ENCODE data around the gene LRRC8E. TPM values are rescaled to one million over a fixed set of nuclear protein-coding genes. Genes with fewer than 3 reads are reported as not detected.

LRRC8E gene
- total RNA-seq, 1 experiment from 2014 or later = 18.1 TPM

GRCh38 chr19:7868326-7868670, 20.0 kb upstream of the LRRC8E start:
- TF ChIP-seq, protein P1, sequence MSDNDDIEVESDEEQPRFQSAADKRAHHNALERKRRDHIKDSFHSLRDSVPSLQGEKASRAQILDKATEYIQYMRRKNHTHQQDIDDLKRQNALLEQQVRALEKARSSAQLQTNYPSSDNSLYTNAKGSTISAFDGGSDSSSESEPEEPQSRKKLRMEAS (IDR thresholded peaks at IDR 0.05) = peak; percentile 90; the same call in 1 of the 2 replicates
- TF ChIP-seq, protein P2, sequence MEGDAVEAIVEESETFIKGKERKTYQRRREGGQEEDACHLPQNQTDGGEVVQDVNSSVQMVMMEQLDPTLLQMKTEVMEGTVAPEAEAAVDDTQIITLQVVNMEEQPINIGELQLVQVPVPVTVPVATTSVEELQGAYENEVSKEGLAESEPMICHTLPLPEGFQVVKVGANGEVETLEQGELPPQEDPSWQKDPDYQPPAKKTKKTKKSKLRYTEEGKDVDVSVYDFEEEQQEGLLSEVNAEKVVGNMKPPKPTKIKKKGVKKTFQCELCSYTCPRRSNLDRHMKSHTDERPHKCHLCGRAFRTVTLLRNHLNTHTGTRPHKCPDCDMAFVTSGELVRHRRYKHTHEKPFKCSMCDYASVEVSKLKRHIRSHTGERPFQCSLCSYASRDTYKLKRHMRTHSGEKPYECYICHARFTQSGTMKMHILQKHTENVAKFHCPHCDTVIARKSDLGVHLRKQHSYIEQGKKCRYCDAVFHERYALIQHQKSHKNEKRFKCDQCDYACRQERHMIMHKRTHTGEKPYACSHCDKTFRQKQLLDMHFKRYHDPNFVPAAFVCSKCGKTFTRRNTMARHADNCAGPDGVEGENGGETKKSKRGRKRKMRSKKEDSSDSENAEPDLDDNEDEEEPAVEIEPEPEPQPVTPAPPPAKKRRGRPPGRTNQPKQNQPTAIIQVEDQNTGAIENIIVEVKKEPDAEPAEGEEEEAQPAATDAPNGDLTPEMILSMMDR (IDR thresholded peaks at IDR 0.05 in 2 of 3, conservative IDR thresholded peaks at IDR 0.05 in 1 of 3; ENCODE audit: borderline replicate concordance in 1 of 3, insufficient read depth in 1 of 3, low read depth in 2 of 3, low read length in 2 of 3) = no peak
- BruUV-seq (replicated peaks) = no TSS peak
- H2AFZ ChIP-seq (ENCODE audit: low read depth, low read length, poor library complexity, severe bottlenecking) = no peak overlapping the region
- POLR2A ChIA-PET = interaction anchor here (0.9 to 2.2 kb wide), 6 partner anchors 15 to 75 kb away, joined by 3 to 33 read pairs (median 4); partner anchors contain the start of genes MAP2K7, SNAPC2 and TIMM44
- no peaks in the 10 kb centered on the region for H3K9me2 ChIP-seq (ENCODE audit: insufficient read depth)
- intact Hi-C loops (cut with micrococcal nuclease) = no loop called here
- CTCF ChIA-PET = interaction anchor here (0.6 to 2.2 kb wide), 17 partner anchors 8 to 766 kb away, joined by 3 to 41 read pairs (median 9); partner anchors contain the start of genes LRRC8E, MAP2K7 and SNAPC2
- DNase-seq (ENCODE audit: low read depth, low spot score) (no peak), ATAC-seq (peak; percentile 14)
- H4K20me1 ChIP-seq (ENCODE audit: insufficient read depth) = no peaks in the 10 kb centered on the region
- peak overlapping the region; percentile 46 to 58 for H3K4me3 ChIP-seq (replicated peaks in 1 of 2; ENCODE audit: low read depth in 1 of 2, low read length in 2 of 2)
- H3K4me2 ChIP-seq (ENCODE audit: low read length) = peak overlapping the region; percentile 85
- no peaks in the 10 kb centered on the region for H3K27me3 ChIP-seq (ENCODE audit: insufficient read depth, low read length)
- H3K79me2 ChIP-seq (ENCODE audit: insufficient read depth, low read length) = no peaks in the 10 kb centered on the region
- peak overlapping the region; percentile 86 for H3K27ac ChIP-seq (ENCODE audit: low read depth, low read length)
- H3K9me3 ChIP-seq (ENCODE audit: control insufficient read depth in 1 of 2, insufficient read depth in 1 of 2, low read depth in 1 of 2, low read length in 2 of 2) = no peaks in the 10 kb centered on the region
- no peaks in the 10 kb centered on the region for H3K36me3 ChIP-seq (ENCODE audit: control insufficient read depth in 1 of 2, insufficient read depth in 2 of 2, low read length in 2 of 2)
- H3K4me1 ChIP-seq (ENCODE audit: control insufficient read depth in 1 of 2, insufficient read depth in 2 of 2, low read length in 2 of 2) = peaks cover 26 to 66% of the 10 kb centered on the region in 2 experiments
- peak overlapping the region; percentile 61 for H3K9ac ChIP-seq (ENCODE audit: low read length)
- RAD21 ChIA-PET (ENCODE audit: low non-redundant PET in 1 of 2, low total read pairs in 2 of 2, uncharacterized antibody in 2 of 2, unreplicated experiment in 2 of 2) = interaction anchor here (0.6 to 1.8 kb wide), 6 partner anchors 13 to 300 kb away, joined by 3 to 7 read pairs (median 4); partner anchors contain the start of genes SNAPC2 (in 2 of the 2) and MAP2K7 (in 1 of the 2)

GRCh38 chr19:7868671-7869452, 19.4 kb upstream of the LRRC8E start:
- peak; percentile 92 for DNase-seq (ENCODE audit: low read depth, low spot score)
- intact Hi-C loops (cut with micrococcal nuclease) = no loop called here
- H3K9me3 ChIP-seq (ENCODE audit: control insufficient read depth in 1 of 2, insufficient read depth in 1 of 2, low read depth in 1 of 2, low read length in 2 of 2) = no peaks in the 10 kb centered on the region
- H3K36me3 ChIP-seq (ENCODE audit: control insufficient read depth in 1 of 2, insufficient read depth in 2 of 2, low read length in 2 of 2) = no peaks in the 10 kb centered on the region
- POLR2A ChIA-PET = interaction anchor here (0.9 to 2.2 kb wide), 11 partner anchors 16 to 75 kb away, joined by 3 to 33 read pairs (median 3); partner anchors contain the start of genes LRRC8E, MAP2K7, SNAPC2 and TIMM44
- peak overlapping the region; percentile 85 for H3K4me2 ChIP-seq (ENCODE audit: low read length)
- H4K20me1 ChIP-seq (ENCODE audit: insufficient read depth) = no peaks in the 10 kb centered on the region
- TF ChIP-seq TCF7L2 (IDR thresholded peaks at IDR 0.05; ENCODE audit: borderline replicate concordance, extremely low read depth, insufficient read depth, insufficient read length) (peak; percentile 21), POLR2A (IDR thresholded peaks at IDR 0.05; ENCODE audit: borderline replicate concordance, extremely low read depth, insufficient read depth, insufficient read length) (no peak), POLR2AphosphoS5 (IDR thresholded peaks at IDR 0.05; ENCODE audit: low read depth, low read length) (peak; percentile 28), ELF1 (IDR thresholded peaks at IDR 0.05; ENCODE audit: borderline replicate concordance, low read depth) (no peak)
- TF ChIP-seq, protein P1 (IDR thresholded peaks at IDR 0.05) = peak; percentile 77; the same call in 1 of the 2 replicates
- TF ChIP-seq, protein P2 (IDR thresholded peaks at IDR 0.05 in 2 of 3, conservative IDR thresholded peaks at IDR 0.05 in 1 of 3; ENCODE audit: borderline replicate concordance in 1 of 3, insufficient read depth in 1 of 3, low read depth in 2 of 3, low read length in 2 of 3) = peak in 2 of 3 experiments; percentile 63 to 65; a peak in 4 of 6 replicates
- ATAC-seq = peak; percentile 59
- H3K4me3 ChIP-seq (replicated peaks in 1 of 2; ENCODE audit: low read depth in 1 of 2, low read length in 2 of 2) = peak overlapping the region; percentile 46 to 58
- H2AFZ ChIP-seq (ENCODE audit: low read depth, low read length, poor library complexity, severe bottlenecking) = no peak overlapping the region
- peak overlapping the region; percentile 86 for H3K27ac ChIP-seq (ENCODE audit: low read depth, low read length)
- RAD21 ChIA-PET (ENCODE audit: low non-redundant PET in 1 of 2, low total read pairs in 2 of 2, uncharacterized antibody in 2 of 2, unreplicated experiment in 2 of 2) = interaction anchor here (0.6 to 1.8 kb wide), 6 partner anchors 14 to 301 kb away, joined by 3 to 7 read pairs (median 4); partner anchors contain the start of genes SNAPC2 (in 2 of the 2) and MAP2K7 (in 1 of the 2)
- H3K79me2 ChIP-seq (ENCODE audit: insufficient read depth, low read length) = no peaks in the 10 kb centered on the region
- BruUV-seq (replicated peaks) = no TSS peak
- H3K9me2 ChIP-seq (ENCODE audit: insufficient read depth) = no peaks in the 10 kb centered on the region
- peaks cover 26 to 67% of the 10 kb centered on the region in 2 experiments for H3K4me1 ChIP-seq (ENCODE audit: control insufficient read depth in 1 of 2, insufficient read depth in 2 of 2, low read length in 2 of 2)
- peak overlapping the region; percentile 61 for H3K9ac ChIP-seq (ENCODE audit: low read length)
- no peaks in the 10 kb centered on the region for H3K27me3 ChIP-seq (ENCODE audit: insufficient read depth, low read length)
- CTCF ChIA-PET = interaction anchor here (0.6 to 2.2 kb wide), 23 partner anchors 8 to 767 kb away, joined by 3 to 41 read pairs (median 7); partner anchors contain the start of genes LRRC8E, MAP2K7, SNAPC2 and TRAPPC5

Data from HCT116 (cell line).